H4 (cell line): ENCODE data around the gene ZFP36. TPM values are rescaled to one million over a fixed set of nuclear protein-coding genes. Genes with fewer than 3 reads are reported as not detected.

Experiments used
- DNase-seq: peaks from one replicate; pipeline ENCODE4 v3.0.0-alpha.2; 2015; ENCODE audit warnings: low spot score
- total RNA-seq: library from RNA; depleted of rRNA; stranded (reverse); fragments of >200 nt; shearing (Covaris generic); gene quantifications from 2 replicates; pipeline ENCODE4 v1.2.3, GENCODE V29; 2014

The ZFP36 gene
- total RNA-seq, 1 experiment from 2014 or later, result 5.7 TPM

GRCh38 chr19:39384839-39385568, 21.6 kb upstream of the ZFP36 start:
- no peak for DNase-seq

GRCh38 chr19:39385629-39386411, 20.8 kb upstream of the ZFP36 start:
- no peak for DNase-seq

GRCh38 chr19:39386557-39386956, 20.1 kb upstream of the ZFP36 start:
- DNase-seq, result no peak

GRCh38 chr19:39388657-39389056, 18.0 kb upstream of the ZFP36 start:
- no peak for DNase-seq

GRCh38 chr19:39389631-39390414, 16.8 kb upstream of the ZFP36 start:
- no peak for DNase-seq

GRCh38 chr19:39390451-39390750, 16.2 kb upstream of the ZFP36 start:
- DNase-seq, result no peak

GRCh38 chr19:39390751-39391437, 15.8 kb upstream of the ZFP36 start, which contains the start of the genes MED29 and PAF1:
MED29 (plus strand) TSS chr19:39391378; CDS start chr19:39391423, 45 bp downstream.
PAF1 (minus strand) TSS chr19:39391106; CDS start chr19:39390864, 242 bp downstream.
- peak; percentile 100 for DNase-seq

- DNase-seq, result peak; percentile 78
Measured at GRCh38 chr19:39397360-39398296, 9.0 kb upstream of the ZFP36 start.

- DNase-seq, result no peak
Measured at GRCh38 chr19:39398297-39398864, 8.3 kb upstream of the ZFP36 start.

GRCh38 chr19:39399668-39400050, 7.0 kb upstream of the ZFP36 start:
- DNase-seq, result no peak

GRCh38 chr19:39400061-39400460, 6.6 kb upstream of the ZFP36 start:
- no peak for DNase-seq

GRCh38 chr19:39401070-39401548, 5.5 kb upstream of the ZFP36 start:
- DNase-seq, result no peak

GRCh38 chr19:39401549-39402345, 4.9 kb upstream of the ZFP36 start:
- peak; percentile 57 for DNase-seq

GRCh38 chr19:39402346-39403300, 4.0 kb upstream of the ZFP36 start:
- peak; percentile 90 for DNase-seq

- DNase-seq, result peak; percentile 98
Measured at GRCh38 chr19:39403331-39404312, 3.0 kb upstream of the ZFP36 start.

- no peak for DNase-seq
Measured at GRCh38 chr19:39405261-39405957, 1.2 kb upstream of the ZFP36 start.
